ENCODE results near the gene SLC6A9.

DNA sequence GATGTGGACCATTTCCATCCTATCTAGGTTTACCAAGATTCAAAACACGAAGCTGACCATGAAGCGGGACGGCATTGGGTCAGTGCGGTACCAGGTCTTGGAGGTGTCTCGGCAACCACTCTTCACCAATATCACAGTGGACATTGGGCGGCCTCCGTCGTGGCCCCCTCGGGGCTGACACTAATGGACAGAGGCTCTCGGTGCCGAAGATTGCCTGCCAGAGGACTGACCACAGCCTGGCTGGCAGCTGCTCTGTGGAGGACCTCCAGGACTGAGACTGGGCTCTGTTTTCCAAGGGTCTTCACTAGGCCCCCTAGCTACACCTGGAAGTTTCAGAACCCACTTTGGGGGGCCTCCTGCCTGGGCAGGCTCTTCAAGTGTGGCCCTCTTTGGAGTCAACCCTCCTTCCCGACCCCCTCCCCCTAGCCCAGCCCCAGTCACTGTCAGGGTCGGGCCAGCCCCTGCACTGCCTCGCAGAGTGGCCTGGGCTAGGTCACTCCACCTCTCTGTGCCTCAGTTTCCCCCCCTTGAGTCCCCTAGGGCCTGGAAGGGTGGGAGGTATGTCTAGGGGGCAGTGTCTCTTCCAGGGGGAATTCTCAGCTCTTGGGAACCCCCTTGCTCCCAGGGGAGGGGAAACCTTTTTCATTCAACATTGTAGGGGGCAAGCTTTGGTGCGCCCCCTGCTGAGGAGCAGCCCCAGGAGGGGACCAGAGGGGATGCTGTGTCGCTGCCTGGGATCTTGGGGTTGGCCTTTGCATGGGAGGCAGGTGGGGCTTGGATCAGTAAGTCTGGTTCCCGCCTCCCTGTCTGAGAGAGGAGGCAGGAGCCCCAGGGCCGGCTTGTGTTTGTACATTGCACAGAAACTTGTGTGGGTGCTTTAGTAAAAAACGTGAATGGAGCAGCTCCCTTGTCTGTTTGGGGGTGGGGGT lies 40.7 kb downstream of the SLC6A9 start:
- TF ChIP-seq, protein P1, sequence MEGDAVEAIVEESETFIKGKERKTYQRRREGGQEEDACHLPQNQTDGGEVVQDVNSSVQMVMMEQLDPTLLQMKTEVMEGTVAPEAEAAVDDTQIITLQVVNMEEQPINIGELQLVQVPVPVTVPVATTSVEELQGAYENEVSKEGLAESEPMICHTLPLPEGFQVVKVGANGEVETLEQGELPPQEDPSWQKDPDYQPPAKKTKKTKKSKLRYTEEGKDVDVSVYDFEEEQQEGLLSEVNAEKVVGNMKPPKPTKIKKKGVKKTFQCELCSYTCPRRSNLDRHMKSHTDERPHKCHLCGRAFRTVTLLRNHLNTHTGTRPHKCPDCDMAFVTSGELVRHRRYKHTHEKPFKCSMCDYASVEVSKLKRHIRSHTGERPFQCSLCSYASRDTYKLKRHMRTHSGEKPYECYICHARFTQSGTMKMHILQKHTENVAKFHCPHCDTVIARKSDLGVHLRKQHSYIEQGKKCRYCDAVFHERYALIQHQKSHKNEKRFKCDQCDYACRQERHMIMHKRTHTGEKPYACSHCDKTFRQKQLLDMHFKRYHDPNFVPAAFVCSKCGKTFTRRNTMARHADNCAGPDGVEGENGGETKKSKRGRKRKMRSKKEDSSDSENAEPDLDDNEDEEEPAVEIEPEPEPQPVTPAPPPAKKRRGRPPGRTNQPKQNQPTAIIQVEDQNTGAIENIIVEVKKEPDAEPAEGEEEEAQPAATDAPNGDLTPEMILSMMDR (IDR thresholded peaks at IDR 0.05; ENCODE audit: low read depth, low read length), result peak; percentile 7
- no peak for TF ChIP-seq MYC (IDR thresholded peaks at IDR 0.05; ENCODE audit: low read depth, low read length)
- TF ChIP-seq, protein P2, sequence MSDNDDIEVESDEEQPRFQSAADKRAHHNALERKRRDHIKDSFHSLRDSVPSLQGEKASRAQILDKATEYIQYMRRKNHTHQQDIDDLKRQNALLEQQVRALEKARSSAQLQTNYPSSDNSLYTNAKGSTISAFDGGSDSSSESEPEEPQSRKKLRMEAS (IDR thresholded peaks at IDR 0.05; ENCODE audit: low read depth, low read length), result no peak
- no peak for TF ChIP-seq POLR2A (IDR thresholded peaks at IDR 0.05; ENCODE audit: extremely low read depth, insufficient read length)

Data from NB4 (cell line).